Body of pancreas (tissue), 4 donors: ENCODE measurements around the gene NDUFAF4.

Source experiments
- POLR2A ChIP-seq, 3 donors: fragments of 450-650 bp; IDR thresholded peaks; one replicate each; pipeline ENCODE4 v1.6.1; 2016; ENCODE audit warnings: antibody characterized with exemption in 3 of 3, mild to moderate bottlenecking in 2 of 3
- TF ChIP-seq, protein P1 (sequence below), 7 experiments: fragments of 450-650 bp in 4 of 7; fragments of 200-600 bp in 3 of 7; sonication (generic) in 3 of 7; IDR thresholded peaks; one replicate each; pipeline ENCODE4 v1.5.1; 2016 to 2019; ENCODE audit warnings: antibody characterized with exemption in 7 of 7

DNA sequence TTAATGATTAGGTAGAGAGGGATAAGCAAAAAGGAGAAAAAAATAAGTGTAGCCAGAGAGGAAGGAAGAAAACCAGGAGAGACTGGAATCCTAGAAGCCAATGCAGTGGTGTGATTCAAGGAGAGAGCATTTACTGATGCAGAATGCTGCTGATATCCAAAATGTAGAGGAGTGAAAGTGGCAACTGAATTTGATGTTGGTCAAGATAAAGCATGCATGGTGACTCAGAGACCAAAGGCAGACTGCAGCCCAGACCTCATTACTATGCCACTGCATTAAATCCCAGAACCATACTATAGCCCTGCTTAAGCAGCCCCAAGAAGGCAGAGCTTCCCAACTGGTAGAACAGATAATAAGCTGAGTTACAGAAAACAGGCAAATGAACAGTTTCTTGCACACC, 42.6 kb upstream of the NDUFAF4 start:
- TF ChIP-seq, protein P1, sequence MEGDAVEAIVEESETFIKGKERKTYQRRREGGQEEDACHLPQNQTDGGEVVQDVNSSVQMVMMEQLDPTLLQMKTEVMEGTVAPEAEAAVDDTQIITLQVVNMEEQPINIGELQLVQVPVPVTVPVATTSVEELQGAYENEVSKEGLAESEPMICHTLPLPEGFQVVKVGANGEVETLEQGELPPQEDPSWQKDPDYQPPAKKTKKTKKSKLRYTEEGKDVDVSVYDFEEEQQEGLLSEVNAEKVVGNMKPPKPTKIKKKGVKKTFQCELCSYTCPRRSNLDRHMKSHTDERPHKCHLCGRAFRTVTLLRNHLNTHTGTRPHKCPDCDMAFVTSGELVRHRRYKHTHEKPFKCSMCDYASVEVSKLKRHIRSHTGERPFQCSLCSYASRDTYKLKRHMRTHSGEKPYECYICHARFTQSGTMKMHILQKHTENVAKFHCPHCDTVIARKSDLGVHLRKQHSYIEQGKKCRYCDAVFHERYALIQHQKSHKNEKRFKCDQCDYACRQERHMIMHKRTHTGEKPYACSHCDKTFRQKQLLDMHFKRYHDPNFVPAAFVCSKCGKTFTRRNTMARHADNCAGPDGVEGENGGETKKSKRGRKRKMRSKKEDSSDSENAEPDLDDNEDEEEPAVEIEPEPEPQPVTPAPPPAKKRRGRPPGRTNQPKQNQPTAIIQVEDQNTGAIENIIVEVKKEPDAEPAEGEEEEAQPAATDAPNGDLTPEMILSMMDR (IDR thresholded peaks at IDR 0.05) = no peak
- TF ChIP-seq POLR2A (IDR thresholded peaks at IDR 0.05) = no peak
